ENCODE data around the gene AK1. TPM values are rescaled to one million over a fixed set of nuclear protein-coding genes. Genes with fewer than 3 reads are reported as not detected.

The AK1 gene
- total RNA-seq, 1 donor from 2014 or later: 39.6 TPM

GRCh38 chr9:127875306-127875966 is 2.0 kb downstream of the AK1 start:
- Mint-ChIP-seq H3K4me1 (peaks cover 19% of the 10 kb centered on the region), H3K36me3 (ENCODE audit: low read depth) (no peaks in the 10 kb centered on the region), H3K4me3 (peak overlapping the region; percentile 61), H3K9me3 (no peaks in the 10 kb centered on the region), H3K27me3 (ENCODE audit: low read depth) (no peaks in the 10 kb centered on the region), H3K27ac (ENCODE audit: unreplicated experiment) (no peak overlapping the region)
- no peak for TF ChIP-seq CTCF (conservative IDR thresholded peaks at IDR 0.05)
- no peak for DNase-seq (ENCODE audit: low read depth, low spot score)

DNA sequence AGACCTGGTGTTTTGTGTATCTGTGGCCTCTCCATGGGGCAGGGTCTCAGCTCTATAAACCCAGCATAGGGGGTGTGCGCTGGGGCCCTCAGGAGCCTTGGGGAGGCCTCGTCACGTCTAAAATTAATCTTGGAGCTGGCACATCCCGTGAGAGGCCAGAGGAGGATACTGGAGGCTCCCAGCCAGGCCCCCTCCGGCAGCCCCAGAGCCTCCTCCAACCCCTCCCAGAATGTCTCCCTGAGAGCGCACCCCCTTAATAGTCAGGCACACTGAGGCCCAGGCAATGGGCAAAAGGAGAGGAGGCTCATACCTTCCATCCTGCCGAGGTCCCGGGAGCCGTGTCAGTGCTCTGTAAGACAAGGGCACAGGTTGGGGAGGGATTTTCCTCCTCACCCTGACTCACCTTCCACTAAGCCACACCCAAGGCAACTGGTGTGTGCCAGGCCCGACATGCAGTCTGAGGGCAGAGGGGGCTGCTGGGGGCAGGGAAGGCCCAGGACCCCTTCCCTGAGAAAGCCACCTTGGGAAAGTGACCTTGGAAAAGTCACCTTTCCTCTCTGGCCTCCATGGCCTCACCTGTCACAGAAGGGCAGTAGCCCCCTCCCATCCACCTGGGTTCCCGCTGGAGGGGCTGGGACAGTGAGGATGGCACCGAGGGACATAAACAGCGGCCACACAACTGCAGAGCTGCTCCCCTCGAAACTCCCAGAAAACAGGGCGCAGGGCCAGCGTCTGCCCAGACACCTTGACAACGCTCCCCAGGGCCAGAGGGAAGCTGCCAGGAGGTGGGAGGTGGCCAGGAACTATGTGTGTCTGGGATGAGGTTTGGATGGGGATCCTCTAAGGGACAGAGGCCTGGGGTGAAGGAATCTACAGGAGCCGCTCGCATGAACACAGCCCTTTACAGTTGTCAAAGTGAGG is 2.9 kb downstream of the AK1 start:
- DNase-seq (ENCODE audit: low read depth, low spot score): no peak
- H3K9me3 Mint-ChIP-seq: no peaks in the 10 kb centered on the region
- H3K36me3 Mint-ChIP-seq (ENCODE audit: low read depth): no peaks in the 10 kb centered on the region
- H3K4me1 Mint-ChIP-seq: peaks cover 19% of the 10 kb centered on the region
- H3K4me3 Mint-ChIP-seq: no peak overlapping the region
- no peak for TF ChIP-seq CTCF (conservative IDR thresholded peaks at IDR 0.05)
- H3K27ac Mint-ChIP-seq (ENCODE audit: unreplicated experiment): no peak overlapping the region
- H3K27me3 Mint-ChIP-seq (ENCODE audit: low read depth): no peaks in the 10 kb centered on the region

DNA sequence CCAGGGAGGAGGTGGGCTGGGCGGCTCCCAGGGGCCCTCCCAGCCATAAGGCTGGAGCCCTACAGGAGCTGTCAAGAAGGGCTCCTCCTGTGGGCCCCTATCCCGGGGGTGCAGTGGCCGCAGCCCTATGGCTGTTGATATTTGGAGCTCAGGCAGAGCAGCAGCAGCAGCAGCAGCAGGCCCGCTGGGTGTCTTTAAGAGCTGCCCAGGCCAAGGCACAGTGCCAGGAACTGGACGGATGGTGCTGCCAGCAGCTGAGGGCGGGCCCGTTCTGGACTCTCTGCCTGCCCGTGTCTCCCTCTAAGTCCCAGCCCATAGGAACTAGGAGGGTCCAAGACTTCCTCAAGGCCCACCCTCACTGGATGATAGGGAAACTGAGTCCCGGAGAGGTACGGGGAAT is 3.6 kb downstream of the AK1 start:
- no peak overlapping the region for H3K27ac Mint-ChIP-seq (ENCODE audit: unreplicated experiment)
- no peak for DNase-seq (ENCODE audit: low read depth, low spot score)
- no peak overlapping the region for H3K4me3 Mint-ChIP-seq

GRCh38 chr9:127873223-127873691 is 4.2 kb downstream of the AK1 start:
- DNase-seq (ENCODE audit: low read depth, low spot score): peak; percentile 44
- Mint-ChIP-seq H3K27me3 (ENCODE audit: low read depth) (no peaks in the 10 kb centered on the region), H3K4me3 (no peak overlapping the region), H3K4me1 (peaks cover 15% of the 10 kb centered on the region), H3K9me3 (no peaks in the 10 kb centered on the region), H3K36me3 (ENCODE audit: low read depth) (no peaks in the 10 kb centered on the region), H3K27ac (ENCODE audit: unreplicated experiment) (no peak overlapping the region)
- TF ChIP-seq CTCF (conservative IDR thresholded peaks at IDR 0.05): no peak

More for the DNA sequence above, 3.6 kb downstream of the AK1 start:
- Mint-ChIP-seq H3K27me3 (ENCODE audit: low read depth) (no peaks in the 10 kb centered on the region), H3K36me3 (ENCODE audit: low read depth) (no peaks in the 10 kb centered on the region), H3K9me3 (no peaks in the 10 kb centered on the region), H3K4me1 (peaks cover 19% of the 10 kb centered on the region)
- no peak for TF ChIP-seq CTCF (conservative IDR thresholded peaks at IDR 0.05)

- Mint-ChIP-seq H3K27me3 (ENCODE audit: low read depth) (no peaks in the 10 kb centered on the region), H3K36me3 (ENCODE audit: low read depth) (no peaks in the 10 kb centered on the region), H3K4me3 (no peak overlapping the region), H3K27ac (ENCODE audit: unreplicated experiment) (no peak overlapping the region), H3K9me3 (no peaks in the 10 kb centered on the region), H3K4me1 (peaks cover 9% of the 10 kb centered on the region)
- DNase-seq (ENCODE audit: low read depth, low spot score): no peak
- TF ChIP-seq CTCF (conservative IDR thresholded peaks at IDR 0.05): no peak
Measured at GRCh38 chr9:127872369-127873222, 4.9 kb downstream of the AK1 start.
